ENCODE data around the gene SPG11.

Gene SPG11

GRCh38 chr15:44527241-44527640 is 136.2 kb downstream of the SPG11 start:
- DNase-seq (ENCODE audit: low spot score) = no peak

- no peak for DNase-seq (ENCODE audit: low spot score)
Observed at GRCh38 chr15:44525018-44525417, 138.4 kb downstream of the SPG11 start.

GRCh38 chr15:44519537-44519936 is 143.9 kb downstream of the SPG11 start:
- no peak for DNase-seq (ENCODE audit: low spot score)

GRCh38 chr15:44516436-44516835 is 147.0 kb downstream of the SPG11 start:
- no peak for DNase-seq (ENCODE audit: low spot score)

All from CD4-positive, alpha-beta T cell treated with Interleukin-15 for 4 hours (primary cell).